ENCODE results near the gene DLG5.
A peak's percentile ranks its signal among the peaks of the same experiment; 100 is the strongest.

The DLG5 gene

GRCh38 chr10:77853256-77853655 lies 73.3 kb downstream of the DLG5 start:
- H3K36me3 ChIP-seq (ENCODE audit: control insufficient read depth, insufficient read depth, low read length): peaks cover 3% of the 10 kb centered on the region
- DNase-seq (ENCODE audit: extremely low read depth, insufficient read length): no peak

GRCh38 chr10:77850620-77851231 lies 75.8 kb downstream of the DLG5 start:
- no peak for DNase-seq (ENCODE audit: extremely low read depth, insufficient read length)
- no peaks in the 10 kb centered on the region for H3K27me3 ChIP-seq (replicated peaks; ENCODE audit: control insufficient read depth, insufficient read depth, low read length)
- no peak overlapping the region for H3K4me3 ChIP-seq (replicated peaks; ENCODE audit: low read depth, low read length)
- TF ChIP-seq CTCF (IDR thresholded peaks at IDR 0.05; ENCODE audit: insufficient read depth, low read length, poor library complexity, severe bottlenecking): no peak
- H3K36me3 ChIP-seq (ENCODE audit: control insufficient read depth, insufficient read depth, low read length): peaks cover 5% of the 10 kb centered on the region

More at GRCh38 chr10:77853256-77853655, 73.3 kb downstream of the DLG5 start:
- no peaks in the 10 kb centered on the region for H3K27me3 ChIP-seq (replicated peaks; ENCODE audit: control insufficient read depth, insufficient read depth, low read length)
- H3K4me3 ChIP-seq (replicated peaks; ENCODE audit: low read depth, low read length): no peak overlapping the region
- no peak for TF ChIP-seq CTCF (IDR thresholded peaks at IDR 0.05; ENCODE audit: insufficient read depth, low read length, poor library complexity, severe bottlenecking)

- H3K4me3 ChIP-seq (replicated peaks; ENCODE audit: low read depth, low read length): no peak overlapping the region
- DNase-seq (ENCODE audit: extremely low read depth, insufficient read length): no peak
- no peaks in the 10 kb centered on the region for H3K27me3 ChIP-seq (replicated peaks; ENCODE audit: control insufficient read depth, insufficient read depth, low read length)
- peaks cover 5% of the 10 kb centered on the region for H3K36me3 ChIP-seq (ENCODE audit: control insufficient read depth, insufficient read depth, low read length)
- TF ChIP-seq CTCF (IDR thresholded peaks at IDR 0.05; ENCODE audit: insufficient read depth, low read length, poor library complexity, severe bottlenecking): no peak
Observed at GRCh38 chr10:77849039-77849664, 77.4 kb downstream of the DLG5 start.

- DNase-seq (ENCODE audit: extremely low read depth, insufficient read length): peak; percentile 37
- H3K27me3 ChIP-seq (replicated peaks; ENCODE audit: control insufficient read depth, insufficient read depth, low read length): no peaks in the 10 kb centered on the region
- TF ChIP-seq CTCF (IDR thresholded peaks at IDR 0.05; ENCODE audit: insufficient read depth, low read length, poor library complexity, severe bottlenecking): peak; percentile 91
- no peak overlapping the region for H3K4me3 ChIP-seq (replicated peaks; ENCODE audit: low read depth, low read length)
- H3K36me3 ChIP-seq (ENCODE audit: control insufficient read depth, insufficient read depth, low read length): peaks cover 3% of the 10 kb centered on the region
Observed at GRCh38 chr10:77846718-77847311, 79.7 kb downstream of the DLG5 start.

GRCh38 chr10:77845451-77845850 lies 81.1 kb downstream of the DLG5 start:
- H3K4me3 ChIP-seq (replicated peaks; ENCODE audit: low read depth, low read length): no peak overlapping the region
- peaks cover 5% of the 10 kb centered on the region for H3K36me3 ChIP-seq (ENCODE audit: control insufficient read depth, insufficient read depth, low read length)

More at GRCh38 chr10:77845451-77845850, 81.1 kb downstream of the DLG5 start:
- no peaks in the 10 kb centered on the region for H3K27me3 ChIP-seq (replicated peaks; ENCODE audit: control insufficient read depth, insufficient read depth, low read length)
- no peak for DNase-seq (ENCODE audit: extremely low read depth, insufficient read length)
- no peak for TF ChIP-seq CTCF (IDR thresholded peaks at IDR 0.05; ENCODE audit: insufficient read depth, low read length, poor library complexity, severe bottlenecking)

Measured in GM06990 (cell line).